ENCODE results near the gene SETD2. TPM values are rescaled to one million over a fixed set of nuclear protein-coding genes. Genes with fewer than 3 reads are reported as not detected.

The SETD2 gene
- total RNA-seq, 1 donor from 2014 or later = 21.0 TPM

DNA sequence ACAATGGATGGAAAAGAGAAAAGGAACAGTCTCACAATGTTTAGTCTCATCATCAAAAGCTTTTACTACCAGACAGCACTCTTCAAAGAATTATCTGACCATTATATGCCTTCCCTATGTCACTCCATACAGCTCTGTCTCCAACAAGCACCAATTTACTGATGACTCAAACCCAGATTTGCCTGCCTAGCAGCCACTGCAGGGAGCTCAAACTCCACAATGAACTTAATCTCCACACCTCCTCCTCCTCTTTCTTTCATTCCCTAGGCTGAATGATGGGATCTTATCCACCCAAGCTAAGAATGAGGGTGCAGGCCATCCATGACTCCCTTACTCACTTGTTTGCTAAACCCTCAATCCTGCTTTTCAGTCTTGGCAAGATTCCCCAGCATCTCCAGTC lies 139.0 kb downstream of the SETD2 start:
- intact Hi-C loops (cut with DNase I) = no loop called here

DNA sequence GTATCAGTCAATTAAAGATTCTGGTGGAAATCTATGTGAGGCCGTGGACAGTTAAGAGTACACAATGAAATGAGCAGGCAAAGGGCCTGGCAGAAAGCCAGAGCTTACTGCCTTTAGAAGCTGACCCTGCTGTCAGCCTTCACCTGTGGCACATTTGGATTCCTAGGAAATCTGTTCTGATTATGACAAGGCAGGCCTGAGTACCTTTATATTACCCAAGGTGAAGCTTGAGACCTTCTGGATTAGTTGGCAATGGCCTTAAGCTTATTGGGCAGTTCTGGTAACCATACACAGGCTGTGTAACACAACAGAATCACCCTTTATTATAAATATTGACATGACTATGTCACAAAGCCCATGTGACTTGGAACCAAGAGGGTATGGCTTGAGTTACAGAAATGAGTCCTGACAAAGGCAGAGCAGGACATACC lies 141.3 kb downstream of the SETD2 start:
- intact Hi-C loops (cut with DNase I) = no loop called here
- TF ChIP-seq, protein P1, sequence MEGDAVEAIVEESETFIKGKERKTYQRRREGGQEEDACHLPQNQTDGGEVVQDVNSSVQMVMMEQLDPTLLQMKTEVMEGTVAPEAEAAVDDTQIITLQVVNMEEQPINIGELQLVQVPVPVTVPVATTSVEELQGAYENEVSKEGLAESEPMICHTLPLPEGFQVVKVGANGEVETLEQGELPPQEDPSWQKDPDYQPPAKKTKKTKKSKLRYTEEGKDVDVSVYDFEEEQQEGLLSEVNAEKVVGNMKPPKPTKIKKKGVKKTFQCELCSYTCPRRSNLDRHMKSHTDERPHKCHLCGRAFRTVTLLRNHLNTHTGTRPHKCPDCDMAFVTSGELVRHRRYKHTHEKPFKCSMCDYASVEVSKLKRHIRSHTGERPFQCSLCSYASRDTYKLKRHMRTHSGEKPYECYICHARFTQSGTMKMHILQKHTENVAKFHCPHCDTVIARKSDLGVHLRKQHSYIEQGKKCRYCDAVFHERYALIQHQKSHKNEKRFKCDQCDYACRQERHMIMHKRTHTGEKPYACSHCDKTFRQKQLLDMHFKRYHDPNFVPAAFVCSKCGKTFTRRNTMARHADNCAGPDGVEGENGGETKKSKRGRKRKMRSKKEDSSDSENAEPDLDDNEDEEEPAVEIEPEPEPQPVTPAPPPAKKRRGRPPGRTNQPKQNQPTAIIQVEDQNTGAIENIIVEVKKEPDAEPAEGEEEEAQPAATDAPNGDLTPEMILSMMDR (IDR thresholded peaks at IDR 0.05) = no peak
- no peaks in the 10 kb centered on the region for H3K9me3 ChIP-seq
- peaks cover 14 to 20% of the 10 kb centered on the region in 2 donors for H3K36me3 ChIP-seq
- no peak for DNase-seq (ENCODE audit: low spot score in 2 of 2)
- no peak overlapping the region for H3K27ac ChIP-seq
- no peak overlapping the region for H3K4me3 ChIP-seq
- H3K4me1 ChIP-seq = no peaks in the 10 kb centered on the region
- no peaks in the 10 kb centered on the region for H3K27me3 ChIP-seq

More for the DNA sequence above, 139.0 kb downstream of the SETD2 start:
- Histone ChIP-seq H3K27me3 (no peaks in the 10 kb centered on the region), H3K36me3 (no peaks in the 10 kb centered on the region), H3K4me1 (no peaks in the 10 kb centered on the region), H3K4me3 (no peak overlapping the region), H3K27ac (no peak overlapping the region), H3K9me3 (no peaks in the 10 kb centered on the region)
- TF ChIP-seq, protein P1 (IDR thresholded peaks at IDR 0.05) = no peak
- DNase-seq (ENCODE audit: low spot score in 2 of 2) = no peak

- no peak overlapping the region for H3K27ac ChIP-seq
- DNase-seq (ENCODE audit: low spot score in 2 of 2) = no peak
- TF ChIP-seq, protein P1 (IDR thresholded peaks at IDR 0.05) = no peak
Observed at GRCh38 chr3:47020311-47020710, 143.6 kb downstream of the SETD2 start.

DNA sequence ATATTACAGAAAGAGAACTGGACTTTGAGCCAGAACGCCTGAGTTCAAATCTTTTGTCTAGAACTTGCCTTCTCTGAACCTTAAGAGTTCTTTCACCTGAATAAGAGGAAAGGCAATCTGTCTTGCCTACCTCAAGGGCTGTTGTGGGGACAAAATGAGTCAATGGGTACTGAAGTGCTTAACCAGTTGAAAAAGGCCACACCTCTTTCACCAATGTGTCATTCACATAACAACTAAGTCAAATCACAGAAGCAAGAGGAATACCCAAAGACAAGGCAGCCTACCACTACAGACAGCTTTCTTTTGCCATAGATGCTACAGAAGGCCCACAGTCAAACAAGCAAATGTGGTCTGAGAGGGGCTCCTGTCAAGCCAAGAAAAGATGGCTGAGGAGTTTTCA lies 144.7 kb downstream of the SETD2 start:
- H3K36me3 ChIP-seq = peaks cover 36 to 51% of the 10 kb centered on the region in 2 donors
- no peak overlapping the region for H3K4me3 ChIP-seq
- TF ChIP-seq, protein P1 (IDR thresholded peaks at IDR 0.05) = no peak
- H3K27me3 ChIP-seq = no peaks in the 10 kb centered on the region
- intact Hi-C loops (cut with DNase I) = no loop called here
- no peaks in the 10 kb centered on the region for H3K9me3 ChIP-seq
- no peaks in the 10 kb centered on the region for H3K4me1 ChIP-seq
- DNase-seq (ENCODE audit: low spot score in 2 of 2) = no peak
- H3K27ac ChIP-seq = no peak overlapping the region

More at GRCh38 chr3:47020311-47020710, 143.6 kb downstream of the SETD2 start:
- no peaks in the 10 kb centered on the region for H3K27me3 ChIP-seq
- H3K4me3 ChIP-seq = no peak overlapping the region
- H3K36me3 ChIP-seq = peaks cover 36 to 43% of the 10 kb centered on the region in 2 donors
- intact Hi-C loops (cut with DNase I) = no loop called here
- H3K9me3 ChIP-seq = no peaks in the 10 kb centered on the region
- no peaks in the 10 kb centered on the region for H3K4me1 ChIP-seq

- Histone ChIP-seq H3K4me1 (no peaks in the 10 kb centered on the region), H3K36me3 (peaks cover 41 to 56% of the 10 kb centered on the region in 2 donors)
- intact Hi-C loops (cut with DNase I) = no loop called here
Observed at GRCh38 chr3:47018269-47018611, 145.7 kb downstream of the SETD2 start.

More at GRCh38 chr3:47018269-47018611, 145.7 kb downstream of the SETD2 start:
- no peak for DNase-seq (ENCODE audit: low spot score in 2 of 2)
- no peak overlapping the region for H3K4me3 ChIP-seq
- TF ChIP-seq, protein P1 (IDR thresholded peaks at IDR 0.05) = no peak
- H3K9me3 ChIP-seq = no peaks in the 10 kb centered on the region
- H3K27me3 ChIP-seq = no peaks in the 10 kb centered on the region
- no peak overlapping the region for H3K27ac ChIP-seq
